Sigmoid colon (tissue), 4 donors: ENCODE measurements around the gene HERC3.

Source experiments
- CTCF ChIP-seq, 4 experiments: fragments of 450-650 bp in 3 of 4; fragments of 200-600 bp in 1 of 4; IDR thresholded peaks; one replicate each; pipeline ENCODE4 v1.5.1; 2016 to 2019; ENCODE audit warnings: antibody characterized with exemption in 4 of 4, mild to moderate bottlenecking in 3 of 4, moderate library complexity in 2 of 4
- EP300 ChIP-seq, 4 donors: sonication (generic); formaldehyde crosslinking; IDR thresholded peaks; one replicate each; pipeline ENCODE4 v1.6.1; 2017; ENCODE audit warnings: antibody characterized with exemption in 4 of 4
- POLR2A ChIP-seq, 2 donors: fragments of 450-650 bp; IDR thresholded peaks; one replicate each; pipeline ENCODE4 v1.6.1; 2016; ENCODE audit warnings: antibody characterized with exemption in 2 of 2, mild to moderate bottlenecking in 2 of 2, moderate library complexity in 2 of 2
- POLR2AphosphoS5 ChIP-seq, 4 donors: sonication (generic); formaldehyde crosslinking; IDR thresholded peaks; one replicate each; pipeline ENCODE4 v1.6.1; 2017; ENCODE audit warnings: antibody characterized with exemption in 4 of 4

- TF ChIP-seq CTCF (IDR thresholded peaks at IDR 0.05) (no peak), POLR2AphosphoS5 (IDR thresholded peaks at IDR 0.05) (no peak), POLR2A (IDR thresholded peaks at IDR 0.05) (no peak), EP300 (IDR thresholded peaks at IDR 0.05) (no peak)
Observed at GRCh38 chr4:88750369-88750768, 158.1 kb downstream of the HERC3 start.
